GM23338 (cell line): Measurements from ENCODE around the gene NFX1. TPM values are rescaled to one million over a fixed set of nuclear protein-coding genes. Genes with fewer than 3 reads are reported as not detected.

Experiments
- ATAC-seq: fragments of 200-7000 bp; cut with Tn5 transposase; 3 replicates; pipeline ENCODE4 v1.9.1; 2020
- DNase-seq: peaks from one replicate; pipeline ENCODE4 v3.0.0-alpha.2; 2015; ENCODE audit warnings: low spot score
- H2AFZ ChIP-seq: fragments of 200-600 bp; sonication (generic); 2 replicates; pipeline ENCODE4 v1.8.0; 2016; ENCODE audit warnings: antibody characterized with exemption, mild to moderate bottlenecking, moderate library complexity
- H3F3A ChIP-seq: fragments of 200-600 bp; sonication (generic); replicated peaks from 2 replicates; pipeline ENCODE4 v1.8.0; 2017; ENCODE audit warnings: antibody characterized with exemption, mixed run types, low read depth
- H3K27ac ChIP-seq: fragments of 200-600 bp; sonication (generic); 2 replicates; pipeline ENCODE4 v1.6.1; 2016; ENCODE audit warnings: low read depth
- H3K27me3 ChIP-seq: fragments of 200-600 bp; sonication (generic); 2 replicates; pipeline ENCODE4 v1.8.0; 2016; ENCODE audit warnings: mild to moderate bottlenecking, mixed run types, moderate library complexity; ENCODE audit not compliant: insufficient read depth
- H3K36me3 ChIP-seq: fragments of 200-600 bp; sonication (generic); 2 replicates; pipeline ENCODE4 v1.8.0; 2016; ENCODE audit warnings: mild to moderate bottlenecking; ENCODE audit not compliant: insufficient read depth
- H3K4me1 ChIP-seq: fragments of 200-600 bp; sonication (generic); 2 replicates; pipeline ENCODE4 v1.8.0; 2016; ENCODE audit warnings: mild to moderate bottlenecking, moderate library complexity; ENCODE audit not compliant: insufficient read depth
- H3K4me2 ChIP-seq: fragments of 200-600 bp; sonication (generic); 2 replicates; pipeline ENCODE4 v1.7.1; 2017; ENCODE audit warnings: mixed run types
- H3K4me3 ChIP-seq: fragments of 200-600 bp; sonication (generic); 2 replicates; pipeline ENCODE4 v1.6.1; 2016; ENCODE audit warnings: mixed run types
- H3K79me2 ChIP-seq: fragments of 200-600 bp; sonication (generic); replicated peaks from 2 replicates; pipeline ENCODE4 v1.8.0; 2017; ENCODE audit warnings: mild to moderate bottlenecking; ENCODE audit not compliant: insufficient read depth
- H3K9me2 ChIP-seq: fragments of 200-600 bp; sonication (generic); 2 replicates; pipeline ENCODE4 v1.8.0; 2017; ENCODE audit not compliant: insufficient read depth
- H4K20me1 ChIP-seq: fragments of 200-600 bp; sonication (generic); replicated peaks from 2 replicates; pipeline ENCODE4 v1.8.0; 2017; ENCODE audit warnings: mild to moderate bottlenecking; ENCODE audit not compliant: insufficient read depth
- H3K27ac Mint-ChIP-seq: 2 replicates; pipeline ENCODE4 v1.8.0; 2020; ENCODE audit warnings: inconsistent platforms, mild to moderate bottlenecking, moderate library complexity, mixed read lengths
- H3K27me3 Mint-ChIP-seq: 3 replicates; pipeline ENCODE4 v1.8.0; 2022; ENCODE audit warnings: low read depth, mild to moderate bottlenecking, moderate library complexity, mixed read lengths, inconsistent platforms; ENCODE audit not compliant: insufficient read depth, poor library complexity
- H3K36me3 Mint-ChIP-seq: 3 replicates; pipeline ENCODE4 v1.8.0; 2021; ENCODE audit warnings: low read depth, mild to moderate bottlenecking, inconsistent platforms, moderate library complexity, mixed read lengths
- H3K4me1 Mint-ChIP-seq: 3 replicates; pipeline ENCODE4 v1.8.0; 2020; ENCODE audit warnings: mild to moderate bottlenecking, inconsistent platforms, mixed read lengths
- H3K4me3 Mint-ChIP-seq: 3 replicates; pipeline ENCODE4 v1.8.0; 2021; ENCODE audit warnings: moderate library complexity, mild to moderate bottlenecking, inconsistent platforms, mixed read lengths
- H3K9me3 Mint-ChIP-seq: 3 replicates; pipeline ENCODE4 v1.8.0; 2020; ENCODE audit warnings: moderate library complexity, mild to moderate bottlenecking, inconsistent platforms, mixed read lengths
- JUNB ChIP-seq: IDR thresholded peaks from one replicate; pipeline ENCODE4 v1.6.1; 2016; ENCODE audit warnings: antibody characterized with exemption; ENCODE audit not compliant: unreplicated experiment
- NANOG ChIP-seq: IDR thresholded peaks from 2 replicates; pipeline ENCODE4 v1.6.1; 2016; ENCODE audit warnings: antibody characterized with exemption, borderline replicate concordance
- POLR2AphosphoS5 ChIP-seq: IDR thresholded peaks from 2 replicates; pipeline ENCODE4 v1.6.1; 2016; ENCODE audit warnings: antibody characterized with exemption, low read depth
- ZNF331 ChIP-seq: fragments of 250-450 bp; sonication (Bioruptor Pico); IDR thresholded peaks from 2 replicates; pipeline ENCODE4 v1.5.0; 2020; ENCODE audit warnings: low read depth, mild to moderate bottlenecking, moderate library complexity
- polyA plus RNA-seq: library from polyadenylated mRNA; unstranded; fragments of >200 nt; fragmentation: Nextera tagmentation; extraction: Ambion mirVana; gene quantifications from 2 replicates; pipeline ENCODE4 v1.2.1, GENCODE V29; 2016
- total RNA-seq: library from RNA; depleted of rRNA; stranded (reverse); fragments of >200 nt; shearing (Covaris generic); gene quantifications from 2 replicates; pipeline ENCODE4 v1.2.3, GENCODE V29; 2014
- TF ChIP-seq, protein P1 (sequence below): fragments of 250-450 bp; sonication (Bioruptor Pico); IDR thresholded peaks from 2 replicates; pipeline ENCODE4 v1.5.0; 2020; ENCODE audit warnings: mild to moderate bottlenecking, moderate library complexity
- TF ChIP-seq, protein P2 (sequence below), 2 experiments: fragments of 200-600 bp in 1 of 2; sonication (generic) in 1 of 2; conservative IDR thresholded peaks; 2 replicates each; pipeline versions ENCODE4 v1.5.1 to v1.6.1; 2016 to 2017; ENCODE audit warnings: antibody characterized with exemption in 2 of 2, low read depth in 2 of 2, mild to moderate bottlenecking in 2 of 2, moderate library complexity in 1 of 2
- TF ChIP-seq, protein P3 (sequence below): IDR thresholded peaks from 2 replicates; pipeline ENCODE4 v1.6.1; 2016; ENCODE audit warnings: antibody characterized with exemption

Gene NFX1
- total and polyA plus RNA-seq, 2 experiments from 2014 or later, result 13.9 to 26.1 TPM

DNA sequence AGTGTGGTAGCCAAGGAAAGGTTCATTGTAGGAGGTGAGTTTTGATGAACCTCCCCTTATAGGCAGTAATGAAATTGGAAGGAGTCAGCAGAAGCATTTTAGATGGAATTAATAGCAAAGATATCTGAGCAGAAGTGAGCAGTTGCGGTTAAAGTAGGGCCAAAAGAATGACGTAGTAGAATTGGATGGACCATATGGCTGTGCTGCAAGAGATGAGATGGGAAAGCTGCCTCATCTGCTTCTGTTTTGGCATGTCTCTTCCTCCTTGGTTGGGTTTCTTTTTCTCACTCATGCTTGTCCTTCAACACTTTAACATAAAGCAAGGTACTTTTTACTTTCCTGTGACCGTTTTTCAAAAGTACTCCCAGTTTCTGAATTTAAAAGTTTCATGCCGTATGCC, 56.2 kb downstream of the NFX1 start (continued):
- TF ChIP-seq, protein P1, sequence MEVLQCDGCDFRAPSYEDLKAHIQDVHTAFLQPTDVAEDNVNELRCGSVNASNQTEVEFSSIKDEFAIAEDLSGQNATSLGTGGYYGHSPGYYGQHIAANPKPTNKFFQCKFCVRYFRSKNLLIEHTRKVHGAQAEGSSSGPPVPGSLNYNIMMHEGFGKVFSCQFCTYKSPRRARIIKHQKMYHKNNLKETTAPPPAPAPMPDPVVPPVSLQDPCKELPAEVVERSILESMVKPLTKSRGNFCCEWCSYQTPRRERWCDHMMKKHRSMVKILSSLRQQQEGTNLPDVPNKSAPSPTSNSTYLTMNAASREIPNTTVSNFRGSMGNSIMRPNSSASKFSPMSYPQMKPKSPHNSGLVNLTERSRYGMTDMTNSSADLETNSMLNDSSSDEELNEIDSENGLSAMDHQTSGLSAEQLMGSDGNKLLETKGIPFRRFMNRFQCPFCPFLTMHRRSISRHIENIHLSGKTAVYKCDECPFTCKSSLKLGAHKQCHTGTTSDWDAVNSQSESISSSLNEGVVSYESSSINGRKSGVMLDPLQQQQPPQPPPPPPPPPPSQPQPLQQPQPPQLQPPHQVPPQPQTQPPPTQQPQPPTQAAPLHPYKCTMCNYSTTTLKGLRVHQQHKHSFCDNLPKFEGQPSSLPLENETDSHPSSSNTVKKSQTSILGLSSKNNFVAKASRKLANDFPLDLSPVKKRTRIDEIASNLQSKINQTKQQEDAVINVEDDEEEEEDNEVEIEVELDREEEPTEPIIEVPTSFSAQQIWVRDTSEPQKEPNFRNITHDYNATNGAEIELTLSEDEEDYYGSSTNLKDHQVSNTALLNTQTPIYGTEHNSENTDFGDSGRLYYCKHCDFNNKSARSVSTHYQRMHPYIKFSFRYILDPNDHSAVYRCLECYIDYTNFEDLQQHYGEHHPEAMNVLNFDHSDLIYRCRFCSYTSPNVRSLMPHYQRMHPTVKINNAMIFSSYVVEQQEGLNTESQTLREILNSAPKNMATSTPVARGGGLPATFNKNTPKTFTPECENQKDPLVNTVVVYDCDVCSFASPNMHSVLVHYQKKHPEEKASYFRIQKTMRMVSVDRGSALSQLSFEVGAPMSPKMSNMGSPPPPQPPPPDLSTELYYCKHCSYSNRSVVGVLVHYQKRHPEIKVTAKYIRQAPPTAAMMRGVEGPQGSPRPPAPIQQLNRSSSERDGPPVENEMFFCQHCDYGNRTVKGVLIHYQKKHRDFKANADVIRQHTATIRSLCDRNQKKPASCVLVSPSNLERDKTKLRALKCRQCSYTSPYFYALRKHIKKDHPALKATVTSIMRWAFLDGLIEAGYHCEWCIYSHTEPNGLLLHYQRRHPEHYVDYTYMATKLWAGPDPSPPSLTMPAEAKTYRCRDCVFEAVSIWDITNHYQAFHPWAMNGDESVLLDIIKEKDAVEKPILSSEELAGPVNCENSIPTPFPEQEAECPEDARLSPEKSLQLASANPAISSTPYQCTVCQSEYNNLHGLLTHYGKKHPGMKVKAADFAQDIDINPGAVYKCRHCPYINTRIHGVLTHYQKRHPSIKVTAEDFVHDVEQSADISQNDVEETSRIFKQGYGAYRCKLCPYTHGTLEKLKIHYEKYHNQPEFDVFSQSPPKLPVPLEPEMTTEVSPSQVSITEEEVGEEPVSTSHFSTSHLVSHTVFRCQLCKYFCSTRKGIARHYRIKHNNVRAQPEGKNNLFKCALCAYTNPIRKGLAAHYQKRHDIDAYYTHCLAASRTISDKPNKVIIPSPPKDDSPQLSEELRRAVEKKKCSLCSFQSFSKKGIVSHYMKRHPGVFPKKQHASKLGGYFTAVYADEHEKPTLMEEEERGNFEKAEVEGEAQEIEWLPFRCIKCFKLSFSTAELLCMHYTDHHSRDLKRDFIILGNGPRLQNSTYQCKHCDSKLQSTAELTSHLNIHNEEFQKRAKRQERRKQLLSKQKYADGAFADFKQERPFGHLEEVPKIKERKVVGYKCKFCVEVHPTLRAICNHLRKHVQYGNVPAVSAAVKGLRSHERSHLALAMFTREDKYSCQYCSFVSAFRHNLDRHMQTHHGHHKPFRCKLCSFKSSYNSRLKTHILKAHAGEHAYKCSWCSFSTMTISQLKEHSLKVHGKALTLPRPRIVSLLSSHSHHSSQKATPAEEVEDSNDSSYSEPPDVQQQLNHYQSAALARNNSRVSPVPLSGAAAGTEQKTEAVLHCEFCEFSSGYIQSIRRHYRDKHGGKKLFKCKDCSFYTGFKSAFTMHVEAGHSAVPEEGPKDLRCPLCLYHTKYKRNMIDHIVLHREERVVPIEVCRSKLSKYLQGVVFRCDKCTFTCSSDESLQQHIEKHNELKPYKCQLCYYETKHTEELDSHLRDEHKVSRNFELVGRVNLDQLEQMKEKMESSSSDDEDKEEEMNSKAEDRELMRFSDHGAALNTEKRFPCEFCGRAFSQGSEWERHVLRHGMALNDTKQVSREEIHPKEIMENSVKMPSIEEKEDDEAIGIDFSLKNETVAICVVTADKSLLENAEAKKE (CRISPR knock-in tag), result no peak
- TF ChIP-seq, protein P2, sequence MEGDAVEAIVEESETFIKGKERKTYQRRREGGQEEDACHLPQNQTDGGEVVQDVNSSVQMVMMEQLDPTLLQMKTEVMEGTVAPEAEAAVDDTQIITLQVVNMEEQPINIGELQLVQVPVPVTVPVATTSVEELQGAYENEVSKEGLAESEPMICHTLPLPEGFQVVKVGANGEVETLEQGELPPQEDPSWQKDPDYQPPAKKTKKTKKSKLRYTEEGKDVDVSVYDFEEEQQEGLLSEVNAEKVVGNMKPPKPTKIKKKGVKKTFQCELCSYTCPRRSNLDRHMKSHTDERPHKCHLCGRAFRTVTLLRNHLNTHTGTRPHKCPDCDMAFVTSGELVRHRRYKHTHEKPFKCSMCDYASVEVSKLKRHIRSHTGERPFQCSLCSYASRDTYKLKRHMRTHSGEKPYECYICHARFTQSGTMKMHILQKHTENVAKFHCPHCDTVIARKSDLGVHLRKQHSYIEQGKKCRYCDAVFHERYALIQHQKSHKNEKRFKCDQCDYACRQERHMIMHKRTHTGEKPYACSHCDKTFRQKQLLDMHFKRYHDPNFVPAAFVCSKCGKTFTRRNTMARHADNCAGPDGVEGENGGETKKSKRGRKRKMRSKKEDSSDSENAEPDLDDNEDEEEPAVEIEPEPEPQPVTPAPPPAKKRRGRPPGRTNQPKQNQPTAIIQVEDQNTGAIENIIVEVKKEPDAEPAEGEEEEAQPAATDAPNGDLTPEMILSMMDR (conservative IDR thresholded peaks at IDR 0.05; ENCODE audit: low read depth in 2 of 2), result no peak
- TF ChIP-seq NANOG, result no peak
- no peak for TF ChIP-seq POLR2AphosphoS5

DNA sequence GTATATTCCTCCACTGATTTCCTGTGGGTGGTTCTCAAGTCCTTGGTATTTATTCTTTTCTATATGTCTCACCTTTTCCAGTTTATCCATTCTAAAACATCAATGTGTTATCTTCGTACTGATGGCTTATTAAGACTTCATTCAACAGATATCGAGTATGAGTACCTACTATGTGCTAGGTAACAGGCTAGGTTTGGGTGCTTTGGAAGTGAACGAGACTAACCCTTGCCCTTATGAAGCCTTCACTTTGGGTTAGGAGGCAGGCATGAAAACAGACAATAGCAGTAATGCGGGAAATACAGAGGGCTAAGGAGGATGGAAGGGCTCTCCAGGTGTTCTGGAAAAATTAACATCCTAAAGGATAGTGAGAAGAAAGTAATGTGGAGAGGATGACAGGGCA, 58.7 kb downstream of the NFX1 start:
- no peak overlapping the region for H3K27ac Mint-ChIP-seq
- TF ChIP-seq JUNB (no peak), NANOG (no peak), ZNF331 (no peak), POLR2AphosphoS5 (no peak)
- TF ChIP-seq, protein P3, sequence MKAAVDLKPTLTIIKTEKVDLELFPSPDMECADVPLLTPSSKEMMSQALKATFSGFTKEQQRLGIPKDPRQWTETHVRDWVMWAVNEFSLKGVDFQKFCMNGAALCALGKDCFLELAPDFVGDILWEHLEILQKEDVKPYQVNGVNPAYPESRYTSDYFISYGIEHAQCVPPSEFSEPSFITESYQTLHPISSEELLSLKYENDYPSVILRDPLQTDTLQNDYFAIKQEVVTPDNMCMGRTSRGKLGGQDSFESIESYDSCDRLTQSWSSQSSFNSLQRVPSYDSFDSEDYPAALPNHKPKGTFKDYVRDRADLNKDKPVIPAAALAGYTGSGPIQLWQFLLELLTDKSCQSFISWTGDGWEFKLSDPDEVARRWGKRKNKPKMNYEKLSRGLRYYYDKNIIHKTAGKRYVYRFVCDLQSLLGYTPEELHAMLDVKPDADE, result no peak
- TF ChIP-seq, protein P1 (CRISPR knock-in tag), result no peak

More for the DNA sequence above, 58.7 kb downstream of the NFX1 start:
- Histone ChIP-seq H3K27me3 (no peaks in the 10 kb centered on the region), H3K4me2 (no peak overlapping the region), H3K9me2 (no peaks in the 10 kb centered on the region), H4K20me1 (0 out of 2 replicates have a peak, but pooled peaks cover 4% of the 10 kb centered on the region), H2AFZ (no peak overlapping the region), H3K27ac (no peak overlapping the region), H3K36me3 (peaks cover 34% of the 10 kb centered on the region), H3K4me1 (no peaks in the 10 kb centered on the region), H3K4me3 (no peak overlapping the region), H3K79me2 (no peaks in the 10 kb centered on the region), H3F3A (no peaks in the 10 kb centered on the region)
- Mint-ChIP-seq H3K36me3 (peaks cover 52% of the 10 kb centered on the region), H3K9me3 (no peaks in the 10 kb centered on the region), H3K4me3 (no peak overlapping the region), H3K27me3 (no peaks in the 10 kb centered on the region), H3K4me1 (peaks cover 6% of the 10 kb centered on the region)
- ATAC-seq, result peak; percentile 79
- DNase-seq, result peak; percentile 26
